ENCODE data around the gene APCDD1. TPM values are rescaled to one million over a fixed set of nuclear protein-coding genes. Genes with fewer than 3 reads are reported as not detected.
"Not testable (repeated sequence)": the region's sequence is repeated elsewhere in the genome, so short reads cannot be mapped to it uniquely, and the experiment has no call there.

The APCDD1 gene
- total and polyA plus RNA-seq, 2 donors (not counting 1 experiment from before 2014, with no cell fraction given) = 15.3 to 17.3 TPM

GRCh38 chr18:10462597-10462996, 8.2 kb downstream of the APCDD1 start:
- DNase-seq (ENCODE audit: low read depth in 2 of 2) = no peak
- H3K79me2 ChIP-seq (ENCODE audit: control insufficient read depth, insufficient read depth, low read length) = no peaks in the 10 kb centered on the region

GRCh38 chr18:10463096-10463495, 8.7 kb downstream of the APCDD1 start:
- Histone ChIP-seq H3K4me3 (replicated peaks in 1 of 4; ENCODE audit: control extremely low read depth in 1 of 4, insufficient read depth in 1 of 4, low read depth in 3 of 4, low read length in 4 of 4) (no peak overlapping the region), H3K79me2 (ENCODE audit: control insufficient read depth, insufficient read depth, low read length) (no peaks in the 10 kb centered on the region), H3K27ac (ENCODE audit: insufficient read depth, low read length) (no peak overlapping the region), H3K9ac (ENCODE audit: insufficient read depth, low read length) (no peak overlapping the region), H2AFZ (ENCODE audit: low read length) (no peak overlapping the region), H3K4me1 (ENCODE audit: control insufficient read depth, extremely low read depth, insufficient read depth, low read length) (no peaks in the 10 kb centered on the region), H3K9me3 (ENCODE audit: control insufficient read depth, insufficient read depth, low read depth, low read length) (no peaks in the 10 kb centered on the region), H4K20me1 (ENCODE audit: control insufficient read depth, extremely low read depth, insufficient read depth, low read length) (no peaks in the 10 kb centered on the region), H3K27me3 (ENCODE audit: control insufficient read depth, insufficient read depth, low read length) (no peaks in the 10 kb centered on the region), H3K4me2 (ENCODE audit: extremely low read depth, insufficient read depth, low read length) (no peak overlapping the region), H3K36me3 (ENCODE audit: control insufficient read depth, insufficient read depth, low read length) (no peaks in the 10 kb centered on the region)
- no peak for DNase-seq (ENCODE audit: low read depth in 2 of 2)
- TF ChIP-seq EZH2 (IDR thresholded peaks at IDR 0.05; ENCODE audit: low read length, missing control alignments) = no peak
- no peak for TF ChIP-seq CTCF (conservative IDR thresholded peaks at IDR 0.05 in 1 of 2, IDR thresholded peaks at IDR 0.05 in 1 of 2; ENCODE audit: low read depth in 1 of 2, low read length in 2 of 2)

More at GRCh38 chr18:10462597-10462996, 8.2 kb downstream of the APCDD1 start:
- H4K20me1 ChIP-seq (ENCODE audit: control insufficient read depth, extremely low read depth, insufficient read depth, low read length) = no peaks in the 10 kb centered on the region
- no peak overlapping the region for H2AFZ ChIP-seq (ENCODE audit: low read length)
- TF ChIP-seq CTCF (conservative IDR thresholded peaks at IDR 0.05 in 1 of 2, IDR thresholded peaks at IDR 0.05 in 1 of 2; ENCODE audit: low read depth in 1 of 2, low read length in 2 of 2) (no peak), EZH2 (IDR thresholded peaks at IDR 0.05; ENCODE audit: low read length, missing control alignments) (no peak)
- no peak overlapping the region for H3K4me3 ChIP-seq (replicated peaks in 1 of 4; ENCODE audit: control extremely low read depth in 1 of 4, insufficient read depth in 1 of 4, low read depth in 3 of 4, low read length in 4 of 4)
- H3K9me3 ChIP-seq (ENCODE audit: control insufficient read depth, insufficient read depth, low read depth, low read length) = no peaks in the 10 kb centered on the region
- no peak overlapping the region for H3K27ac ChIP-seq (ENCODE audit: insufficient read depth, low read length)
- H3K27me3 ChIP-seq (ENCODE audit: control insufficient read depth, insufficient read depth, low read length) = no peaks in the 10 kb centered on the region
- H3K9ac ChIP-seq (ENCODE audit: insufficient read depth, low read length) = no peak overlapping the region
- peaks cover 1% of the 10 kb centered on the region for H3K4me1 ChIP-seq (ENCODE audit: control insufficient read depth, extremely low read depth, insufficient read depth, low read length)
- no peak overlapping the region for H3K4me2 ChIP-seq (ENCODE audit: extremely low read depth, insufficient read depth, low read length)
- no peaks in the 10 kb centered on the region for H3K36me3 ChIP-seq (ENCODE audit: control insufficient read depth, insufficient read depth, low read length)

GRCh38 chr18:10463741-10464140, 9.3 kb downstream of the APCDD1 start:
- Histone ChIP-seq H3K9ac (ENCODE audit: insufficient read depth, low read length) (no peak overlapping the region), H3K36me3 (ENCODE audit: control insufficient read depth, insufficient read depth, low read length) (no peaks in the 10 kb centered on the region), H3K79me2 (ENCODE audit: control insufficient read depth, insufficient read depth, low read length) (no peaks in the 10 kb centered on the region), H4K20me1 (ENCODE audit: control insufficient read depth, extremely low read depth, insufficient read depth, low read length) (no peaks in the 10 kb centered on the region), H3K9me3 (ENCODE audit: control insufficient read depth, insufficient read depth, low read depth, low read length) (no peaks in the 10 kb centered on the region), H3K4me1 (ENCODE audit: control insufficient read depth, extremely low read depth, insufficient read depth, low read length) (no peaks in the 10 kb centered on the region), H3K27me3 (ENCODE audit: control insufficient read depth, insufficient read depth, low read length) (no peaks in the 10 kb centered on the region), H3K27ac (ENCODE audit: insufficient read depth, low read length) (no peak overlapping the region), H3K4me3 (replicated peaks in 1 of 4; ENCODE audit: control extremely low read depth in 1 of 4, insufficient read depth in 1 of 4, low read depth in 3 of 4, low read length in 4 of 4) (no peak overlapping the region), H3K4me2 (ENCODE audit: extremely low read depth, insufficient read depth, low read length) (no peak overlapping the region), H2AFZ (ENCODE audit: low read length) (no peak overlapping the region)
- DNase-seq (ENCODE audit: low read depth in 2 of 2) = no peak
- TF ChIP-seq EZH2 (IDR thresholded peaks at IDR 0.05; ENCODE audit: low read length, missing control alignments) = no peak
- TF ChIP-seq CTCF (conservative IDR thresholded peaks at IDR 0.05 in 1 of 2, IDR thresholded peaks at IDR 0.05 in 1 of 2; ENCODE audit: low read depth in 1 of 2, low read length in 2 of 2) = no peak

GRCh38 chr18:10464161-10464648, 9.8 kb downstream of the APCDD1 start:
- DNase-seq (ENCODE audit: low read depth in 2 of 2); H3K27me3 ChIP-seq (ENCODE audit: control insufficient read depth, insufficient read depth, low read length); H3K27ac ChIP-seq (ENCODE audit: insufficient read depth, low read length); H3K4me2 ChIP-seq (ENCODE audit: extremely low read depth, insufficient read depth, low read length); H3K9me3 ChIP-seq (ENCODE audit: control insufficient read depth, insufficient read depth, low read depth, low read length); H2AFZ ChIP-seq (ENCODE audit: low read length); H3K36me3 ChIP-seq (ENCODE audit: control insufficient read depth, insufficient read depth, low read length); H3K9ac ChIP-seq (ENCODE audit: insufficient read depth, low read length); H3K4me1 ChIP-seq (ENCODE audit: control insufficient read depth, extremely low read depth, insufficient read depth, low read length); H4K20me1 ChIP-seq (ENCODE audit: control insufficient read depth, extremely low read depth, insufficient read depth, low read length); H3K4me3 ChIP-seq (replicated peaks in 1 of 4; ENCODE audit: control extremely low read depth in 1 of 4, insufficient read depth in 1 of 4, low read depth in 3 of 4, low read length in 4 of 4); H3K79me2 ChIP-seq (ENCODE audit: control insufficient read depth, insufficient read depth, low read length): not testable (repeated sequence)
